Activated B cell treated with CpG ODN at 0.5 μM for 24 hours (primary cell): ENCODE data around the gene METRNL. TPM values are rescaled to one million over a fixed set of nuclear protein-coding genes. Genes with fewer than 3 reads are reported as not detected.

Source experiments
- ATAC-seq: fragments of 200-7000 bp; cut with Tn5 transposase; one replicate; pipeline ENCODE4 v1.10.0; 2021; ENCODE audit warnings: low read depth, mild to moderate bottlenecking, moderate library complexity
- CTCF ChIA-PET: fragments of 350-600 bp; sonication (Branson Sonifier 250); formaldehyde crosslinking; loops from one replicate; lab custom pipeline; 2021; ENCODE audit warnings: antibody characterized with exemption; lab: Charles Lee
- POLR2A ChIA-PET: fragments of 350-600 bp; sonication (Branson Sonifier 250); formaldehyde crosslinking; loops from one replicate; lab custom pipeline; 2021; ENCODE audit warnings: antibody characterized with exemption; lab: Charles Lee
- DNase-seq: peaks from one replicate; pipeline ENCODE4 v3.0.0; 2022
- H3K27ac Mint-ChIP-seq: one replicate; pipeline ENCODE4 v1.8.0; 2020; ENCODE audit warnings: mixed read lengths
- H3K27me3 Mint-ChIP-seq: one replicate; pipeline ENCODE4 v1.8.0; 2021; ENCODE audit warnings: mixed read lengths
- H3K36me3 Mint-ChIP-seq: one replicate; pipeline ENCODE4 v1.8.0; 2021; ENCODE audit warnings: low read depth, mixed read lengths
- H3K4me1 Mint-ChIP-seq: one replicate; pipeline ENCODE4 v1.8.0; 2021; ENCODE audit warnings: mixed read lengths
- H3K4me3 Mint-ChIP-seq: one replicate; pipeline ENCODE4 v1.8.0; 2020; ENCODE audit warnings: mild to moderate bottlenecking, mixed read lengths
- H3K9me3 Mint-ChIP-seq: one replicate; pipeline ENCODE4 v1.8.0; 2020; ENCODE audit warnings: mixed read lengths
- CTCF ChIP-seq: fragments of 200-600 bp; IDR thresholded peaks from one replicate; pipeline ENCODE4 v1.8.0; 2022; ENCODE audit warnings: antibody characterized with exemption, mild to moderate bottlenecking
- intact Hi-C: fragments of 100-400 bp; cut with micrococcal nuclease; formaldehyde crosslinking; loops from one replicate; pipeline ENCODE4 v1.15.1; 2024
- total RNA-seq: library from RNA; stranded (reverse); gene quantifications from 2 replicates; pipeline ENCODE4 v1.2.3, GENCODE V29; 2022

Gene METRNL
- total RNA-seq, 1 donor from 2014 or later, result 10.7 TPM

GRCh38 chr17:83126275-83126811 is 46.9 kb downstream of the METRNL start:
- H3K4me1 Mint-ChIP-seq, result peaks cover 17% of the 10 kb centered on the region
- no peaks in the 10 kb centered on the region for H3K36me3 Mint-ChIP-seq
- intact Hi-C loops, result no loop called here
- TF ChIP-seq CTCF, result no peak
- ATAC-seq, result no peak
- CTCF ChIA-PET, result no interaction called here
- H3K9me3 Mint-ChIP-seq, result no peaks in the 10 kb centered on the region
- POLR2A ChIA-PET, result no interaction called here
- H3K4me3 Mint-ChIP-seq, result no peak overlapping the region
- H3K27ac Mint-ChIP-seq, result no peak overlapping the region
- peaks cover 34% of the 10 kb centered on the region for H3K27me3 Mint-ChIP-seq
- DNase-seq, result no peak

- intact Hi-C loops, result no loop called here
- H3K27me3 Mint-ChIP-seq, result peaks cover 33% of the 10 kb centered on the region
- ATAC-seq (no peak), DNase-seq (no peak)
- no peaks in the 10 kb centered on the region for H3K36me3 Mint-ChIP-seq
- CTCF ChIA-PET, result no interaction called here
- H3K9me3 Mint-ChIP-seq, result no peaks in the 10 kb centered on the region
- POLR2A ChIA-PET, result no interaction called here
- H3K4me1 Mint-ChIP-seq, result peaks cover 13% of the 10 kb centered on the region
- H3K27ac Mint-ChIP-seq, result no peak overlapping the region
- TF ChIP-seq CTCF, result no peak
- no peak overlapping the region for H3K4me3 Mint-ChIP-seq
Measured at GRCh38 chr17:83127431-83128160, 48.2 kb downstream of the METRNL start.

GRCh38 chr17:83128306-83129240 is 49.2 kb downstream of the METRNL start:
- Mint-ChIP-seq H3K9me3 (no peaks in the 10 kb centered on the region), H3K36me3 (no peaks in the 10 kb centered on the region)
- DNase-seq, result no peak

GRCh38 chr17:83129676-83130075 is 50.3 kb downstream of the METRNL start:
- no peak overlapping the region for H3K27ac Mint-ChIP-seq
- POLR2A ChIA-PET, result no interaction called here
- H3K4me3 Mint-ChIP-seq, result no peak overlapping the region
- H3K4me1 Mint-ChIP-seq, result peaks cover 13% of the 10 kb centered on the region
- no peak for DNase-seq
- intact Hi-C loops, result no loop called here
- no peak for TF ChIP-seq CTCF
- no peak for ATAC-seq
- no peaks in the 10 kb centered on the region for H3K9me3 Mint-ChIP-seq
- CTCF ChIA-PET, result no interaction called here
- peaks cover 20% of the 10 kb centered on the region for H3K27me3 Mint-ChIP-seq
- no peaks in the 10 kb centered on the region for H3K36me3 Mint-ChIP-seq

More at GRCh38 chr17:83128306-83129240, 49.2 kb downstream of the METRNL start:
- H3K4me3 Mint-ChIP-seq, result no peak overlapping the region
- ATAC-seq, result no peak
- ChIA-PET POLR2A (no interaction called here), CTCF (no interaction called here)
- H3K4me1 Mint-ChIP-seq, result peaks cover 13% of the 10 kb centered on the region
- peaks cover 24% of the 10 kb centered on the region for H3K27me3 Mint-ChIP-seq
- intact Hi-C loops, result no loop called here
- H3K27ac Mint-ChIP-seq, result no peak overlapping the region
- TF ChIP-seq CTCF, result no peak
